HK-2 (cell line): ENCODE results near the gene LRRC37A.
"Not testable (repeated sequence)": the region's sequence is repeated elsewhere in the genome, so short reads cannot be mapped to it uniquely, and the experiment has no call there.

Source experiments
- DNase-seq: peaks from one replicate; pipeline ENCODE4 v3.0.0-alpha.2; 2018; ENCODE audit not compliant: unreplicated experiment

Gene LRRC37A

GRCh38 chr17:46294831-46295230 is at the start of gene LRRC37A:
LRRC37A (plus strand) TSS chr17:46295131; CDS start chr17:46295134, 3 bp downstream.
- DNase-seq, result not testable (repeated sequence)

GRCh38 chr17:46249153-46249552 is 45.8 kb upstream of the LRRC37A start:
- not testable (repeated sequence) for DNase-seq

DNA sequence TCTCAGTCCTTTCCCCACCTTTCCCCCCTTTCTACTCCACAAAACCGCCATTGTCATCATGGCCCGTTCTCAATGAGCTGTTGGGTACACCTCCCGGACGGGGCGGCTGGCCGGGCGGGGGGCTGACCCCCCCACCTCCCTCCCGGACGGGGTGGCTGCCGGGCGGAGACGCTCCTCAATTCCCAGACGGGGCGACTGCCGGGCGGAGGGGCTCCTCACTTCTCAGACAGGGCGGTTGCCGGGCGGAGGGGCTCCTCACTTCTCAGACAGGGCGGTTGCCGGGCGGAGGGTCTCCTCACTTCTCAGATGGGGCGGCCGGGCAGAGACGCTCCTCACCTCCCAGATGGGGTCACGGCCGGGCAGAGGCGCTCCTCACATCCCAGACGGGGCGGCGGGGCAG is 42.1 kb upstream of the LRRC37A start:
- DNase-seq, result not testable (repeated sequence)

- DNase-seq, result peak; percentile 30
These were observed 41.2 kb upstream of the LRRC37A start for GRCh38 chr17:46253722-46254121.

- DNase-seq, result not testable (repeated sequence)
These were observed 40.7 kb upstream of the LRRC37A start for GRCh38 chr17:46254215-46254614.

- not testable (repeated sequence) for DNase-seq
These were observed 38.6 kb upstream of the LRRC37A start for GRCh38 chr17:46256369-46256768.

GRCh38 chr17:46259845-46260661 is 34.9 kb upstream of the LRRC37A start:
- not testable (repeated sequence) for DNase-seq

DNA sequence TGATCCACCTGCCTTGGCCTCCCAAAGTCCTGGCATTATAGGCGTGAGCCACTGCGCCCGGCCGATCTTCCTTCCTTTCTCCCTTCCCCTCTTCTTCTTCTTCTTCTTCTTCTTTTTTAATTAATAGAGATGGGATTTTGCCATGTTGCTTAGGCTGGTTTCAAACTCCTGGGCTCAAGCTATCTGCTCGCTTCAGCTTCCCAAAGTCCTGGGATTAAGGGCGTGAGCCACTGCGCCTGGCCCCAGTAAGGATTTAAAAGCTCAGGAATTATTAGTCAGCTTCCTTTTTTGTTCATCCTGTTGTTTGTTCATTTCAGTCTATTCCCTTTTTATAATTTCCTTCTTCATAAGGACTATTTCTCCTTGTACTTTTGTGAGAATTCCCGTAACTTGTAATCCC is 32.7 kb upstream of the LRRC37A start:
- no peak for DNase-seq

DNA sequence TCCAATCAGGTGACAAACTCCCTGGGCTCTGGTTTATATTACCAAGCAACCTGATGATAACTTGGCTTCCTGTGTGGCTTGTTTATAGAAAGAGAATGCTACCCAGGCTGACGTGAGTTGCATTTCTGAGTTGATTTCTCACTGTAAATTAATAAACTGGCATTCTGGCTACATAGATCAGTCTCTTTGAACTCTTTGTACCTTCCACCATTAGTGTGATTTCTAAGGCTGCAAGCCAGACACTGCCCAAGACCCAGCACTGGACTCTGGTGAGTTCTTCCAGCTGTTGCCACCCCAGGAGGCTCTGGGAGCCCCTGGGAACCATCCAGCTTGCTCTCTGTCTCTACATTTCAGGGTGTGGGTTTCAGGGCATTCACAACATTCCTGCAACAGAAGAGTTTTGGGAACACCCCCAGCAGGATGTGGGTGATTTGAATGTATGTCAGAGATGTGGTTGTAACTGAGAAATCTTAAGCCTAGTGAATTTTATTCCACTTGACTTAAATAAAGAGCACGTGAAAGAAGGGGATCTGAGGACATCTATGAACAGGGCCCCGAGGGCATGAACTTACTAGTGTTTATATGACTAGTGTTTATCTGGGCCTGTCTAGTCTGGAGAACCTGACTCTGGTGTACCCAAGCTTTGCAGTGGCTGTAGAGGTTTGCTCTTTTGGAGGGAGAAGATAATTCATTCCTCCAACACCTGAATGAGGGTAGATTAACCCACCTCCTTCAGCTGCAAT is 30.3 kb upstream of the LRRC37A start:
- peak; percentile 7 for DNase-seq

DNA sequence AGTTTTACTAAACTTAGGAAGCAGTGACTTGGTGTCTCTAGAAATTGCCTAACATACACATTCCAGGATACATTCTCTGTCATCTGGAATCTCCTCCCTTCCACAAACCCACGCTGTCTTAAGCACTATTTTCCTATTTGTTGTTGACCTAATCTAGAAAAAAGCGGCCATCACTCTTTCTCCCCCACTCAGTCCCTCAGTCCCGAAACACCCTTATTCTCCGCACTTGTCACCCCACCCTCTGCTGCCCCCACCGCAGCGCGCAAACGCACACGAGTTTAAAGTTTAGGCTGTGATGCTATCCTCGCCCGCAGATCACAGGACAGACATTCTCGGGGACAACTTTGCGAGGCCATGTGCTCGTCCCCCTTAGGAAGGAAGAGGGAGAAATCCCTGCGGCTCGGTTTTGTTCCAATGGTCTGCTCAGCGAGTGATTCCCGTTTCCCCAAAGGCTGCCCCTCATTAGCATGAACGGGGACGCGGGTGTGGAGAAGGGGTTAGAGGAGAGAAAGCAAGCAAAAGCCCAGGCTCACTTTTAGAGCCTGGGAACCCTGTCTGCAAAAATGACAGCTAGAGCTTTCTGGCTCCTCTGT is 28.8 kb upstream of the LRRC37A start:
- not testable (repeated sequence) for DNase-seq

DNA sequence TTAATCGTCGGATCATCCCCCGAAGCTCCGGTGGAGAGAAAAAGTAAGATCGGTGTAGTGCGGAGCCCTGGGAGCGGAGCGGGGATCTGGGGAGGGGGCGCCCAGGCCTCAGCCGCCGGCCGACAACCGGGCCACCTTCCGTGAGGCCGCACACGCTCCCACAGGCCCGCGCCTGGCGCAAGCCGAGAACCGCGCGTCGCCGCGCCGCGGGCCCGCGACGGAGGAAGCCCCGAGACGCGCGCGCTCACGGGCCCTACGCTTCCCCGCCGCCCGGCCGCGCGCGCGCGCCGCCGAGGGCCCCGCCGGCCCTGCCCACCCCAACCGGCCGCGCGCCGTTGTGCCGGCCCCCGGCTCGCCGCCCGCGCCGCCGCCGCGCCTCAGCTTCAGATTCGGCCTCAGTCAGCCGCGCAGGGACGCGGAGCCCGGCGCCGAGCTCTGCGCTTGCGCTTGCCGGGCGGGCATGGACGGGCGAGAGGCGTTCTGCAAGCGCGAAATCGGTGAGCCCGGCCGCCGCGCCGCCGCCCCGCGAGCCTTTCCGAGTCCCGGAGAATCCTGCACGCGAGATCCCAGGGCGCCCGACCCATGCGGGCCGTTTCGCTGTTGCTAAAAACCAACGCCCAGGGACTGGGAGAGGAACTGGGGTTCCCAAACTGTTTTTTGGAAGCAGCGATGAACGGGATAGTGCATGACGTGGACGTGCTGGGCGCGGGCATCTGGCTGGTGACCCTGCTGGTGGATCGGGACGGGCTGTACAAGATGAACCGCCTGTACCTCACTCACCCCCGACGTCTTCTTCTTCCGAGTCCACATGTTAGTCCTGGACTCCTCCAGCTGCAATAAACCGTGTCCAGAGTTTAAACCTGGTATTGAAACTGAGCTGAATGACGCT is 28.0 kb upstream of the LRRC37A start:
- peak; percentile 84 for DNase-seq

DNA sequence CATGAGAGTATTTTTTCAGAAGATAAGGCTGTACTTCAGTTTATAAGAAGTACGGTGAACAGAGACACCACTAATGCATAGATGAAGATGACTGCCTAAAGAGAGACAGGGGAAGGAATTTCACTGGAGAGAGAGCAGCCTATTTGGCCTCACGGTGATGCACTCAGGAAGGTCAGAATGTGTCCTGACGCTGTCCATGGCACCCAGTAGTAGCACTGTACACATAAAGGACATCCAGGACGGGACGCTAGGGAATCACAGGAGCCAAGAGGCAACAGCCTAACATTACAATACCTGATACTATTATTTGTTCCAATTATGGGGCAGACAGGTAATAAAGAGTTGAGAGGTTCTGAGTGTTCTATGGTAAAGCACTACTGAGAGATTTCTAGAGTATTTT is 24.9 kb upstream of the LRRC37A start:
- DNase-seq, result no peak

GRCh38 chr17:46273541-46274236 is 21.2 kb upstream of the LRRC37A start:
- no peak for DNase-seq

GRCh38 chr17:46274238-46274637 is 20.7 kb upstream of the LRRC37A start:
- no peak for DNase-seq

DNA sequence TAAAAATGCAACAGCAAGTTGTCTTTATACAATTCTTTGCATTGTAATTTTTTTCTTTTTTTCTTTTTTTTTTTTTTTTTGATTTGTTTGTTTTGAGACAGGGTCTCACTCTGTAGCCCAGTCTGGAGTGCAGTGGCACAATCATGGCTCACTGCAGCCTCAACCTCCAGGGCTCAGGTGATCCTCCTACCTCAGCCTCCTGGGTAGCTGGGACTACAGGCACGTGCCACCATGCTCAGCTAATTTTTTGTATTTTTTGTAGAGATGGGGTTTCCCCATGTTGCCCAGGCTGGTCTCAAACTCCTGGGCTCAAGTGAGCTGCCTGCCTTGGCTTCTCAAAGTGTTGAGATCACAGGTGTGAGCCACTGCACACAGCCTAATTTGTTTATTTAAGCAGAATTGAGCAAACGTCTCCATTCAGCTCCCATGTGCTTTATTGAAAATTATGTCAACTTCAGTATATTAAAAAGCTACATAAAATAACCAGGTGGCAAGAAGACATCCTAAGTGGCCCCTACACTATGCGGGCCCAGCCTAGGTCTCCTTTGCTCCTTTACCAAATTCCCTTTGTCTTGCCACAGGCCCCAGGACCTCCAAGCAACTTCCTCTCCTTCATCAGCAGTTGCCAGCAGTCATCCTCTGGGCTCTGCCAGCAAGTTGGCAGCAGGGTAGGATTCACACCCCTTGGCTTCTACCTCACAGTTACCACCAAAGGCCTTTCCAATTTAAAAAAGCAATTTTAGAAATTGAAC is 18.0 kb upstream of the LRRC37A start:
- not testable (repeated sequence) for DNase-seq

DNA sequence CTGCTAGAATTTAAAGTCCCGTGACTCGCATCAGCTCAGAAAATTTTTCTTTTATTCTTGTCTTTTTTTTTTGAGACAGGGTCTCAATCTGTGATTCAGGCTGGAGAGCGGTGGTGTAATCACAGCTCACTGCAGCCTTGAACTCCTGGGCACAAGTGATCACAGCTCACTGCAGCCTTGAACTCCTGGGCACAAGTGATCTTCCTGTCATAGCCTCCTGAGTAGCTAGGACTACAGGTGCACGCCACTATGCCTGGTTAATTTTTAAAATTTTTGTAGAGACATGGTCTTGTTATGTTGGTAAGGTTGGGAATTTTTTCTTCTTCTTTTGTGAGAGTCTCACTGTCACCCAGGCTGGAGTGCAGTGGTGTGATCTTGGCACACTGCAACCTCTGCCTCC is 13.6 kb upstream of the LRRC37A start:
- not testable (repeated sequence) for DNase-seq

DNA sequence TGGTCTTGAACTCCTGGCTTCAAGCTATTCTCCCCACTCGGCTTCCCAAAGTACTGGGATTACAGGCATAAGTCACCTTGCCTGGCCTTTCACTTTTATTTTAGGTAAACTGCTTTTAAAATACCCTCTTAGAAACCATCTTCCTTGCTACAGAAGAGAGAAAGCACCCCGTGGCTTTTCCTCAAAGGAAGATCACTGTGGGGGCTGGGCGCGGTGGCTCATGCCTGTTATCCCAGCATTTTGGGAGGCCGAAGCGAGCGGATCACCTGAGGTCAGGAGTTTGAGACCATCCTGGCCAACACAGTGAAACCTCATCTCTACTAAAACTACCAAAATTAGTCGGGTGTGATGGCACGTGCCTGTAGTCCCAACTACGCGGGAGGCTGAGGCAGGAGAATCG is 12.3 kb upstream of the LRRC37A start:
- DNase-seq, result not testable (repeated sequence)

GRCh38 chr17:46284467-46284866 is 10.5 kb upstream of the LRRC37A start:
- DNase-seq, result not testable (repeated sequence)

DNA sequence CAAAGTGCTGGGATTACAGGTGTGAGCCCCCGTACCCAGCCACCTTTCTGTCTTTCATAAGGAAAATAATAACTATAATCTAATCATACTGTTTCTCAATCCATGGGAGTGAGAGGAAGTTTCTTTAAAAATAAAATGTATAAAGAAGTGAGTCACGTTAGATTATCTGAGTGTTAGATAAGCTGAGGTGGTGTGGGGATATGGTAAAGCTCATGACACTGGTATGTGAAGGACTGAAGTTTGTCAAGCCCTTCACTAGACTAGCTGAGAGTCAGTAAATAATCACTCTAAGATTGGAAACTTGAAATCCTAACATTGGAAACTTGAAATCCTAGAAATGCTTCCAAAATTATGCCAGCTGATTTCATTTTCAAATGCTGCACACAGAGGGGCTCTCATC is 9.4 kb upstream of the LRRC37A start:
- DNase-seq, result not testable (repeated sequence)

DNA sequence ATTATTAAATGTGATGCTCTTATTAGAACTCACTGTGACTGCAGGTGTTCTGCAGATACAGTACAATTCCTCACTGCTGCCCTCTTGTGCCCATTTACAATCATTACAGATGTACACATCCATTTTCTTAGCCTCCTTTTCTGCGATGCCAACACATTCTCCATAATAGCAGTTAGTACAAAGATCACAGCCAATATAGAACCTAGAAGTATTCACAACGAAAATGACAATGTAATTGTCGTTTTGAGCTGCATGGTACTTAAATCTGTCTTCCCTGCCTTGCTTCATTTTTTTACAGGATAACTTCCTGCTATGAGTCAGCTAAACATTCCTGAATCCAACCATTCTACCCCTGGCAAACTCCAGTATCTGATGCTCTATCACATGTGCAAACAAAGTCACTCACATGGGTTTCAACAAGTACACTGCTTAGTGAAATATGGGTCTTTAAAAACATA is 8.1 kb upstream of the LRRC37A start:
- peak; percentile 24 for DNase-seq
